ENCODE data around the gene TFEB. TPM values are rescaled to one million over a fixed set of nuclear protein-coding genes. Genes with fewer than 3 reads are reported as not detected.

The TFEB gene
- total and polyA plus RNA-seq, 8 donors = 7.6 to 37.0 (median 9.8) TPM

DNA sequence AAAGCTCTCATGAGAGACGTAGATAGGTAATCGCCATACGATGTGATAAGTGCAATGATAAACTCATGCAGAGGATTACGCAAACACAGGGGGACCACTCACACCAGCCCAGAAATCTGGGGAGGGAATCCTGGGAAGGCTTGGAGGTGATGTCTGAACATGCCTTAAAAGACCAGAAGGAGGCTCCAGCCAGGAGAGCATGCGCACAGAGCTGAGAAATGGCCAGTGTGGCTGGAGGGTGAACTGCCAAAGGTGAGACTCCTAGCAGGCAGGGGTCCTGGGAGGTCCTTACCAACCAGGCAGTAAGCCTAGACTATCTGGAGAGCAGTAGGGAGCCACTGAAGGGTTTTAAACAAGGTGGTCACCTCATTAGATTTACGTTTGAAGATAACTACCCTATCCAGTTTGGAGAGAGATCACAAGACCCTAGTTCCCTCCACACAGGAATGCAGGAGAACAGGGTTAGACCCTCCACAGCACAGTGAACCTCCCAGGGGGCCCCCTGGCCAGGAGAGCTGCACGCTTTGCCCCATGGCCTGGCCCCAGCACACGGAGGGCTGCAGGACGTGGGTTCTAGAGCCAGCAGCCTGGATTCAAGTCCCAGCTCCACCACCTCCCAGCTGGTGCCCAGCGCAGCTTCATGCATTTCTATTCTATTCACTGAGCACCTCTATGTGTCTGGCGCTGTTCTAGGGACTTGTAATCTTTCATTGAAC is 84.0 kb downstream of the TFEB start:
- DNase-seq (no peak), ATAC-seq (no peak)
- no peaks in the 10 kb centered on the region for H3K27me3 ChIP-seq
- H3K36me3 ChIP-seq = peaks cover 0 to 9% of the 10 kb centered on the region in 2 donors
- intact Hi-C loops (cut with DNase I) = no loop called here
- no peaks in the 10 kb centered on the region for H3K4me1 ChIP-seq
- TF ChIP-seq, protein P1, sequence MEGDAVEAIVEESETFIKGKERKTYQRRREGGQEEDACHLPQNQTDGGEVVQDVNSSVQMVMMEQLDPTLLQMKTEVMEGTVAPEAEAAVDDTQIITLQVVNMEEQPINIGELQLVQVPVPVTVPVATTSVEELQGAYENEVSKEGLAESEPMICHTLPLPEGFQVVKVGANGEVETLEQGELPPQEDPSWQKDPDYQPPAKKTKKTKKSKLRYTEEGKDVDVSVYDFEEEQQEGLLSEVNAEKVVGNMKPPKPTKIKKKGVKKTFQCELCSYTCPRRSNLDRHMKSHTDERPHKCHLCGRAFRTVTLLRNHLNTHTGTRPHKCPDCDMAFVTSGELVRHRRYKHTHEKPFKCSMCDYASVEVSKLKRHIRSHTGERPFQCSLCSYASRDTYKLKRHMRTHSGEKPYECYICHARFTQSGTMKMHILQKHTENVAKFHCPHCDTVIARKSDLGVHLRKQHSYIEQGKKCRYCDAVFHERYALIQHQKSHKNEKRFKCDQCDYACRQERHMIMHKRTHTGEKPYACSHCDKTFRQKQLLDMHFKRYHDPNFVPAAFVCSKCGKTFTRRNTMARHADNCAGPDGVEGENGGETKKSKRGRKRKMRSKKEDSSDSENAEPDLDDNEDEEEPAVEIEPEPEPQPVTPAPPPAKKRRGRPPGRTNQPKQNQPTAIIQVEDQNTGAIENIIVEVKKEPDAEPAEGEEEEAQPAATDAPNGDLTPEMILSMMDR (IDR thresholded peaks at IDR 0.05) = no peak
- no peak overlapping the region for H3K27ac ChIP-seq
- H3K9me3 ChIP-seq = no peaks in the 10 kb centered on the region
- no peak overlapping the region for H3K4me3 ChIP-seq

DNA sequence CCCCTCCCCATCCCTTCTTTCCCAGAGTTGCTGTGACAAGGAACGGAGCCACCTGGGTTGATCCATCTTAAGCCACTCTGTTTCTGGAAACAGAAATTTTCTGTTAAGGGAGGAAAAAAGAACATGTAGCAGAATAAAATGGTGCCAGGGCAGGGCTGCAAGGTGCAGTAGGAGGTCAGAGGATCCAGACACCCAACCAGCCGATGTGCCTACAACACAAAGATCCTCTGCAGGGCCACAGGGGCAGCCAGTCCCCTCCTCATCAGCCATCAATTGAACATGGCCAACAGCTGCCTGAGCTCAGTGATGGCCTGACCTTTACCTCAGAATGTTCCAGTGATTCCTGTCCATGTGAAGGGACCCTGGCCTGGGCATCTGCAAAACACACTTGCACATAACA is 85.3 kb downstream of the TFEB start:
- no peak overlapping the region for H3K27ac ChIP-seq
- no peaks in the 10 kb centered on the region for H3K27me3 ChIP-seq
- H3K4me3 ChIP-seq = no peak overlapping the region
- intact Hi-C loops (cut with DNase I) = no loop called here
- peaks cover 0 to 9% of the 10 kb centered on the region in 2 donors for H3K36me3 ChIP-seq
- H3K4me1 ChIP-seq = no peaks in the 10 kb centered on the region
- DNase-seq (no peak), ATAC-seq (no peak)
- TF ChIP-seq, protein P1 (IDR thresholded peaks at IDR 0.05) = no peak
- no peaks in the 10 kb centered on the region for H3K9me3 ChIP-seq

DNA sequence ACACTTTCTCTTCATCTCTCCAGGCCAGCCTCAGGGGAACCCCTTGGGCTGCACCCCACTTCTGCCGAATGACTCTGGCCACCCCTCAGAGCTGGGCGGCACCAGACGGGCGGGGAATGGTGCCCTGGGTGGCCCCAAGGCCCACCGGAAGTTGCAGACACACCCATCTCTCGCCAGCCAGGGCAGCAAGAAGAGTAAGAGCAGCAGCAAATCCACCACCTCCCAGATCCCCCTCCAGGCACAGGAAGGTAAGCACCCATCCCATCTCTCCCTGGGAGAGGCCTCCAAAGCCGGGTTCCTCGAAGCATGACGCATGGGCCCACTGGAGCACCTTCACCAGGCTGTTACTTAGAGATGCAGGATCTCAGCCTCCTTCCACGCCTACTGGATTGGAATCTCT is 85.8 kb downstream of the TFEB start:
- Histone ChIP-seq H3K4me3 (no peak overlapping the region), H3K4me1 (no peaks in the 10 kb centered on the region), H3K27me3 (no peaks in the 10 kb centered on the region), H3K27ac (no peak overlapping the region), H3K36me3 (peaks cover 0 to 9% of the 10 kb centered on the region in 2 donors), H3K9me3 (no peaks in the 10 kb centered on the region)
- intact Hi-C loops (cut with DNase I) = no loop called here
- TF ChIP-seq, protein P1 (IDR thresholded peaks at IDR 0.05) = no peak
- no peak for DNase-seq
- no peak for ATAC-seq

DNA sequence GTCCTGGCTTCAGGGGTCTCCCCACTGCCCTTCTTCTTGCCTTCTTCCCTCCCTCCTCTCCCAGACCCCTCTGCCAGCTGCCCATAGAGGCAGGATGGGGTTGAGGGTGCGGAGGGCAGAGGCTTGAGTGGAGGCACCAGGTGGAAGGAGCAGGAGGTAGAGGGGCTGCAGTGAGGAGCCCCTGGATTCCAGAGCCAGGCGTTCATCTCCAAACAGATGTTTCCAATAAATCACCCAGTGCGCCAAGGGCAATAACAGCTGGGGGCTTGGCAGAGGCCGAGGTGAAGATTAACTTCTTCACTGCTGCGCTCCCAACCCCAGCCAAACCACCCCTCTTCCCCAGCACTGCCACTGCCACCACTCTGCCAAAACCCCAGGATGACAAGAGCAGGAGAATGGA is 86.5 kb downstream of the TFEB start:
- no peak for ATAC-seq
- Histone ChIP-seq H3K27me3 (no peaks in the 10 kb centered on the region), H3K4me3 (no peak overlapping the region), H3K4me1 (no peaks in the 10 kb centered on the region), H3K36me3 (peaks cover 0 to 9% of the 10 kb centered on the region in 2 donors), H3K9me3 (no peaks in the 10 kb centered on the region), H3K27ac (no peak overlapping the region)
- intact Hi-C loops (cut with DNase I) = no loop called here
- TF ChIP-seq, protein P1 (IDR thresholded peaks at IDR 0.05) = no peak
- DNase-seq = no peak

DNA sequence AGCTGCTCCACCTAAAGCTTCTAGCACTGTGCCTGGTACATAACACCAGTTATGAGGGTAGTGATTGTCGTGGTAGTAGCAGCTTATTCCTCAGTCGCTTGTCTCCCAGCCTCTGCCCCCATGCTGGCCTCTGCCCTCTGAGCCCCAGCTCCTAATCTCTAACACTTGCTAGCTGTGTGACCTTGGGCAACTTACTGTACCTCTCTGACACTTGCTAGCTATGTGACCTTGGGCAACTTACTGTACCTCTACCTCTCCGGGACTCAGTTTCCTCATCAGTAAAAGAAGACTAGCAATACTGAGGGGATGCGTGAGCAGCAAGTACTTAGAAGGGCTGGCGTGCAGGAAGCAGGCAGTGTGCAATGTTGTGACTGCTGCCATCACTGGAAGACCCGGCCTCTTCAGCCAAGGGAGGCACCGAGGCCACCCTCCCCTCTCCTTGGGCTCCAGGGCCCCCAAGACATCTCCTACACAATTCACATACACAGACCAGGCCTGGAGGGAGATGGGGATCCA is 87.3 kb downstream of the TFEB start:
- ATAC-seq (no peak), DNase-seq (no peak)
- peaks cover 0 to 9% of the 10 kb centered on the region in 2 donors for H3K36me3 ChIP-seq
- no peak overlapping the region for H3K27ac ChIP-seq
- H3K4me3 ChIP-seq = no peak overlapping the region
- H3K9me3 ChIP-seq = no peaks in the 10 kb centered on the region
- no peaks in the 10 kb centered on the region for H3K27me3 ChIP-seq
- intact Hi-C loops (cut with DNase I) = no loop called here
- no peaks in the 10 kb centered on the region for H3K4me1 ChIP-seq
- TF ChIP-seq, protein P1 (IDR thresholded peaks at IDR 0.05) = no peak

Measured in left lung (tissue), 10 donors.